Fibroblast of pulmonary artery (primary cell): ENCODE measurements around the gene COL8A1.

ENCODE experiments used
- DNase-seq: peaks from one replicate; pipeline ENCODE4 v3.0.0-alpha.2; 2010; ENCODE audit warnings: low read depth
- H3K4me3 ChIP-seq: replicated peaks from 2 replicates; pipeline ENCODE4 v1.5.1; 2011; ENCODE audit warnings: low read depth, mild to moderate bottlenecking, control low read depth, low read length, moderate library complexity
- CTCF ChIP-seq: IDR thresholded peaks from 2 replicates; pipeline ENCODE4 v1.5.1; 2011; ENCODE audit warnings: mild to moderate bottlenecking, control low read depth, low read length, inconsistent platforms; ENCODE audit errors: missing control alignments

COL8A1 gene

GRCh38 chr3:99678896-99679295 is 40.5 kb downstream of the COL8A1 start:
- DNase-seq = no peak

GRCh38 chr3:99681512-99681911 is 43.1 kb downstream of the COL8A1 start:
- no peak for DNase-seq
- TF ChIP-seq CTCF = no peak
- no peak overlapping the region for H3K4me3 ChIP-seq

More at GRCh38 chr3:99678896-99679295, 40.5 kb downstream of the COL8A1 start:
- no peak for TF ChIP-seq CTCF
- no peak overlapping the region for H3K4me3 ChIP-seq

GRCh38 chr3:99681976-99682375 is 43.6 kb downstream of the COL8A1 start:
- DNase-seq = no peak
- H3K4me3 ChIP-seq = no peak overlapping the region
- TF ChIP-seq CTCF = no peak

- DNase-seq = no peak
- no peak for TF ChIP-seq CTCF
- H3K4me3 ChIP-seq = no peak overlapping the region
Observed at GRCh38 chr3:99683465-99683864, 45.1 kb downstream of the COL8A1 start.

- H3K4me3 ChIP-seq = no peak overlapping the region
- TF ChIP-seq CTCF = no peak
- no peak for DNase-seq
Observed at GRCh38 chr3:99683876-99684275, 45.5 kb downstream of the COL8A1 start.

GRCh38 chr3:99684644-99685043 is 46.2 kb downstream of the COL8A1 start:
- no peak for TF ChIP-seq CTCF
- no peak for DNase-seq
- H3K4me3 ChIP-seq = no peak overlapping the region

- no peak for TF ChIP-seq CTCF
- no peak for DNase-seq
- no peak overlapping the region for H3K4me3 ChIP-seq
Observed at GRCh38 chr3:99686469-99686868, 48.1 kb downstream of the COL8A1 start.
